ENCODE measurements around the gene NKIRAS1. TPM values are rescaled to one million over a fixed set of nuclear protein-coding genes. Genes with fewer than 3 reads are reported as not detected.

Gene NKIRAS1
- total RNA-seq, 1 experiment from 2014 or later = 8.9 TPM

DNA sequence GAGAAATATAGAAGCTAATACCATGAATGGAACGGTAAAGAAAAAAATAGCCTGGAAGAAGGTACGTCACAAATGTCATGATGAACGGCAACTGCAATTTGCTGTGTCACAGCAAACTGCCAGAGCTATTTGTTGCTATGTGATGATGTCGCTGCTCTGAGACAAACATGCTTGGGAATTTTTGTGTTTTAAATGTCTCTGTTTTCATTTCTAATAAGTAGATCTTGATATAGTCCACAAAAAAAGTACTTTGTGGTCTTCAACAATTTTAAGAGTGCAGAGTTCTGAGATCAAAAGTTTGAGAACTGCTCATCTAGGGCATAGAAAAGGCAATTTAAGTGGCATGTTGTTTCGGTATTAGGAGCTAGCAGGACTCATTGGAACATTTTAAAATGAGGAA is 24.0 kb upstream of the NKIRAS1 start:
- Histone ChIP-seq H3K4me1 (ENCODE audit: control insufficient read depth, insufficient read depth, low read length) (peaks cover 7% of the 10 kb centered on the region), H3K27me3 (ENCODE audit: control insufficient read depth, insufficient read depth, low read length) (no peaks in the 10 kb centered on the region), H3K36me3 (ENCODE audit: control insufficient read depth, insufficient read depth, low read length) (no peaks in the 10 kb centered on the region), H3K27ac (ENCODE audit: low read length) (no peak overlapping the region), H3K9me3 (ENCODE audit: control insufficient read depth, insufficient read depth, low read depth, low read length) (no peaks in the 10 kb centered on the region), H3K4me3 (ENCODE audit: low read depth in 2 of 2, low read length in 2 of 2) (no peak overlapping the region)
- CTCF ChIA-PET = no interaction called here
- intact Hi-C loops (cut with micrococcal nuclease; ENCODE audit: unreplicated experiment) (no loop called here), in situ Hi-C loops (cut with HindIII; ENCODE audit: low pct_unique_long_range_greater_than_20kb, low sequenced_read_pairs) (no loop called here)
- DNase-seq (ENCODE audit: low read depth, low spot score) (no peak), ATAC-seq (no peak)
- POLR2A ChIA-PET = no interaction called here
- TF ChIP-seq TCF7L2 (IDR thresholded peaks at IDR 0.05; ENCODE audit: low read depth, low read length) (no peak), POLR2AphosphoS5 (IDR thresholded peaks at IDR 0.05; ENCODE audit: low read depth, low read length) (no peak), SIN3A (IDR thresholded peaks at IDR 0.05; ENCODE audit: borderline replicate concordance, insufficient read depth, low read depth, low read length) (no peak), CTCF (IDR thresholded peaks at IDR 0.05) (no peak)
- TF ChIP-seq, protein P1, sequence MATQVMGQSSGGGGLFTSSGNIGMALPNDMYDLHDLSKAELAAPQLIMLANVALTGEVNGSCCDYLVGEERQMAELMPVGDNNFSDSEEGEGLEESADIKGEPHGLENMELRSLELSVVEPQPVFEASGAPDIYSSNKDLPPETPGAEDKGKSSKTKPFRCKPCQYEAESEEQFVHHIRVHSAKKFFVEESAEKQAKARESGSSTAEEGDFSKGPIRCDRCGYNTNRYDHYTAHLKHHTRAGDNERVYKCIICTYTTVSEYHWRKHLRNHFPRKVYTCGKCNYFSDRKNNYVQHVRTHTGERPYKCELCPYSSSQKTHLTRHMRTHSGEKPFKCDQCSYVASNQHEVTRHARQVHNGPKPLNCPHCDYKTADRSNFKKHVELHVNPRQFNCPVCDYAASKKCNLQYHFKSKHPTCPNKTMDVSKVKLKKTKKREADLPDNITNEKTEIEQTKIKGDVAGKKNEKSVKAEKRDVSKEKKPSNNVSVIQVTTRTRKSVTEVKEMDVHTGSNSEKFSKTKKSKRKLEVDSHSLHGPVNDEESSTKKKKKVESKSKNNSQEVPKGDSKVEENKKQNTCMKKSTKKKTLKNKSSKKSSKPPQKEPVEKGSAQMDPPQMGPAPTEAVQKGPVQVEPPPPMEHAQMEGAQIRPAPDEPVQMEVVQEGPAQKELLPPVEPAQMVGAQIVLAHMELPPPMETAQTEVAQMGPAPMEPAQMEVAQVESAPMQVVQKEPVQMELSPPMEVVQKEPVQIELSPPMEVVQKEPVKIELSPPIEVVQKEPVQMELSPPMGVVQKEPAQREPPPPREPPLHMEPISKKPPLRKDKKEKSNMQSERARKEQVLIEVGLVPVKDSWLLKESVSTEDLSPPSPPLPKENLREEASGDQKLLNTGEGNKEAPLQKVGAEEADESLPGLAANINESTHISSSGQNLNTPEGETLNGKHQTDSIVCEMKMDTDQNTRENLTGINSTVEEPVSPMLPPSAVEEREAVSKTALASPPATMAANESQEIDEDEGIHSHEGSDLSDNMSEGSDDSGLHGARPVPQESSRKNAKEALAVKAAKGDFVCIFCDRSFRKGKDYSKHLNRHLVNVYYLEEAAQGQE (IDR thresholded peaks at IDR 0.05; ENCODE audit: insufficient read depth in 1 of 2, low read depth in 2 of 2, low read length in 1 of 2) = no peak
- no TSS peak for BruUV-seq (replicated peaks)

- ChIA-PET POLR2A (interaction anchor here (0.6 kb wide), 1 partner anchor 10 kb away, joined by 13 read pairs; no protein-coding TSS in a partner anchor), CTCF (no interaction called here)
- in situ Hi-C loops (cut with HindIII; ENCODE audit: low pct_unique_long_range_greater_than_20kb, low sequenced_read_pairs) = no loop called here
- ATAC-seq = no peak
- intact Hi-C loops (cut with micrococcal nuclease; ENCODE audit: unreplicated experiment) = no loop called here
- DNase-seq (ENCODE audit: low read depth, low spot score) = no peak
- Histone ChIP-seq H3K27ac (ENCODE audit: low read length) (no peak overlapping the region), H3K4me1 (ENCODE audit: control insufficient read depth, insufficient read depth, low read length) (no peaks in the 10 kb centered on the region), H3K36me3 (ENCODE audit: control insufficient read depth, insufficient read depth, low read length) (no peaks in the 10 kb centered on the region), H3K27me3 (ENCODE audit: control insufficient read depth, insufficient read depth, low read length) (no peaks in the 10 kb centered on the region), H3K4me3 (ENCODE audit: low read depth in 2 of 2, low read length in 2 of 2) (no peak overlapping the region), H3K9me3 (ENCODE audit: control insufficient read depth, insufficient read depth, low read depth, low read length) (no peaks in the 10 kb centered on the region)
- BruUV-seq (replicated peaks) = no TSS peak
- TF ChIP-seq TCF7L2 (IDR thresholded peaks at IDR 0.05; ENCODE audit: low read depth, low read length) (no peak), POLR2AphosphoS5 (IDR thresholded peaks at IDR 0.05; ENCODE audit: low read depth, low read length) (no peak), SIN3A (IDR thresholded peaks at IDR 0.05; ENCODE audit: borderline replicate concordance, insufficient read depth, low read depth, low read length) (no peak), CTCF (IDR thresholded peaks at IDR 0.05) (no peak)
- TF ChIP-seq, protein P1 (IDR thresholded peaks at IDR 0.05; ENCODE audit: insufficient read depth in 1 of 2, low read depth in 2 of 2, low read length in 1 of 2) = no peak
Observed at GRCh38 chr3:23938688-23939087, 21.9 kb upstream of the NKIRAS1 start.
